GM12875 (cell line): Measurements from ENCODE around the gene IGFBP5.

Experiments
- H3K4me3 ChIP-seq: one replicate; pipeline ENCODE4 v1.5.1; 2011; ENCODE audit warnings: low read depth, low read length, control low read depth
- TF ChIP-seq, protein P1 (sequence below): IDR thresholded peaks from 2 replicates; pipeline ENCODE4 v1.5.1; 2011; ENCODE audit warnings: low read depth, mild to moderate bottlenecking, control low read depth, inconsistent platforms, low read length, moderate library complexity, borderline replicate concordance; ENCODE audit not compliant: insufficient read depth

Gene IGFBP5

DNA sequence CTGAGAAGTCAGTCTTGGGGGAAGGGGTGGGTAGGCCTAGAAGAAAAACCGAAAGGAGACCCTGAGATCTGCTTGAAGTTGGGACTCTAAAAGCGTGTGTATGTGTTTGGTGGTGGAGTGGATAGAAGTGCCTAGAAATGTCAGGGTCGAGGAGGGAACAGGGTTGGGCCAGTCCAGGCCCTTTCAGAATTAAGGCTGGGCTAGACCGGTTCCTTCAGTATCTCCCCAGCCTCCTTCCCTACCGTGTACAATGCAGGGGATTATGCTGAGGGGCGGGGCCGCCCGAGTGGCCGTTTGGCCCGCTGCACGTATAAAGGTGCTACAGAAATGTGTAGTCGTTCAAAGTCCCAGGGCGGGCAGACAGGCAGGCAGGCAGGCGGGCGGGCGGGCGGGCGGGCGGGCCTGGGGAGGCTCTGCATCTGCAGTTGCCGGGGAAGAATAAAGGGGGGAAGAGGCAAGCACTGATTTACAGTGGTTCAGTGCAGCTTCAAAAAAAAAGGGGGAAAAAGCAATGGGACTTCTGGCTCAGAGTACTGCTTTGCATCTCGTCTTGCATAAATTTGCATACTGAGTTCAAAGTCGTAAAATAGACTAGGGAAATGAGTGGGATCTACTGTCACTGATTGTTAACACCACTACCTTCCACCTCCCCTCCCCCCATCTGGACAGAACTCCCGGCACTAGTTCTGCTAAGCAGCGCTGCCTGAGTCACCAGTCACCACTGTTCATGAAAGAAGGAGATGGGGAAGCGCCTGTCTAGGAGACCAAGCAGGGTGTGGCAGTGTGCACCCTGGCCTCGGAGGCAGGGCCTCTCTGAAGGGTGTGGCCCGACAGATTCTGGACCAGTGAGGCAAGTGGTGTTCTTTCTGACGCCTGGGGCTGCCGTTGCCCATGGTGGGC, 58.5 kb downstream of the IGFBP5 start:
- TF ChIP-seq, protein P1, sequence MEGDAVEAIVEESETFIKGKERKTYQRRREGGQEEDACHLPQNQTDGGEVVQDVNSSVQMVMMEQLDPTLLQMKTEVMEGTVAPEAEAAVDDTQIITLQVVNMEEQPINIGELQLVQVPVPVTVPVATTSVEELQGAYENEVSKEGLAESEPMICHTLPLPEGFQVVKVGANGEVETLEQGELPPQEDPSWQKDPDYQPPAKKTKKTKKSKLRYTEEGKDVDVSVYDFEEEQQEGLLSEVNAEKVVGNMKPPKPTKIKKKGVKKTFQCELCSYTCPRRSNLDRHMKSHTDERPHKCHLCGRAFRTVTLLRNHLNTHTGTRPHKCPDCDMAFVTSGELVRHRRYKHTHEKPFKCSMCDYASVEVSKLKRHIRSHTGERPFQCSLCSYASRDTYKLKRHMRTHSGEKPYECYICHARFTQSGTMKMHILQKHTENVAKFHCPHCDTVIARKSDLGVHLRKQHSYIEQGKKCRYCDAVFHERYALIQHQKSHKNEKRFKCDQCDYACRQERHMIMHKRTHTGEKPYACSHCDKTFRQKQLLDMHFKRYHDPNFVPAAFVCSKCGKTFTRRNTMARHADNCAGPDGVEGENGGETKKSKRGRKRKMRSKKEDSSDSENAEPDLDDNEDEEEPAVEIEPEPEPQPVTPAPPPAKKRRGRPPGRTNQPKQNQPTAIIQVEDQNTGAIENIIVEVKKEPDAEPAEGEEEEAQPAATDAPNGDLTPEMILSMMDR: no peak
- H3K4me3 ChIP-seq: no peak overlapping the region

DNA sequence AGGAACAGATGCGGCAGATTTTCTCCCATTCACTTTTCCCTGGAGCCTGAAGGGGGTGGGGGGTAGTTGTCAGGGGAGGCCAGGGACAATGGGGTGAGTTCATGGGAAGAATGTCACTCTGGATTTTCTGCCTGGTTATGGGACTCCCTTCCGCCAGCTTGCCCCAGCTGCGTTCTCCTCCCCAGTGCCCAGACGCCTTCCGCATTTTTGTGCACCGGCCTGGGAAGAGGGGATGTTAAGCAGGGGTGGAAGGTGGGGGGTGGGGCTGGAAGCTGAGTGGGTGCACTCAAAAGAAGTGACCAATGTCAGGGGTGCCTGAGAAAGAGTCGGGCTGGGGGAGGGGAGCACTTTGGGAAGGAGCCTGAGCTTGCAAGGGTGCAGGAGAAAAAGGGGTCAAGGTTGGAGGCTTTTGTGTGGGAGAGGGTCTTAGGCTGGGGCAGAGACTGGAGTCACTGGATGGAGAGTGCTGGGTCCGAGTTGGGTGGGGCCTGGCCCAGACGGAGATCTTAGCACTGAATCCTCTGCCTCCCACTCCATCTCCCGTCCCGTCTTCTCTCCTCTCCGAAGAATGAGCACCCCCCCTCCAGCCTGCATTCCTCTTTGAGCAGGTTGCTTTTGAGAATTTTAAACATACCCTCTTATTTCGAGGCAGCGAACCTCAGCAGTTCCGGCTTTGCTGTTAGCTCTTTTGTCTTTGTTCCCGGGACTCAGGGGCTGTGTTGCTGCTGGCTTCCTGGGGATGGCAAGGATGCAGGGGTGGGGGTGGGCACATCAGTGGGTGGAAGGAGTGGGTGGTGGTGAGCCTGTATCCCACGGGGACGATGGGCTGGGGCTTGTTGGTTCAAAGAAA, 59.4 kb downstream of the IGFBP5 start:
- TF ChIP-seq, protein P1: no peak
- H3K4me3 ChIP-seq: no peak overlapping the region

- H3K4me3 ChIP-seq: no peak overlapping the region
- TF ChIP-seq, protein P1: no peak
These were observed 60.2 kb downstream of the IGFBP5 start for GRCh38 chr2:216635171-216635570.

DNA sequence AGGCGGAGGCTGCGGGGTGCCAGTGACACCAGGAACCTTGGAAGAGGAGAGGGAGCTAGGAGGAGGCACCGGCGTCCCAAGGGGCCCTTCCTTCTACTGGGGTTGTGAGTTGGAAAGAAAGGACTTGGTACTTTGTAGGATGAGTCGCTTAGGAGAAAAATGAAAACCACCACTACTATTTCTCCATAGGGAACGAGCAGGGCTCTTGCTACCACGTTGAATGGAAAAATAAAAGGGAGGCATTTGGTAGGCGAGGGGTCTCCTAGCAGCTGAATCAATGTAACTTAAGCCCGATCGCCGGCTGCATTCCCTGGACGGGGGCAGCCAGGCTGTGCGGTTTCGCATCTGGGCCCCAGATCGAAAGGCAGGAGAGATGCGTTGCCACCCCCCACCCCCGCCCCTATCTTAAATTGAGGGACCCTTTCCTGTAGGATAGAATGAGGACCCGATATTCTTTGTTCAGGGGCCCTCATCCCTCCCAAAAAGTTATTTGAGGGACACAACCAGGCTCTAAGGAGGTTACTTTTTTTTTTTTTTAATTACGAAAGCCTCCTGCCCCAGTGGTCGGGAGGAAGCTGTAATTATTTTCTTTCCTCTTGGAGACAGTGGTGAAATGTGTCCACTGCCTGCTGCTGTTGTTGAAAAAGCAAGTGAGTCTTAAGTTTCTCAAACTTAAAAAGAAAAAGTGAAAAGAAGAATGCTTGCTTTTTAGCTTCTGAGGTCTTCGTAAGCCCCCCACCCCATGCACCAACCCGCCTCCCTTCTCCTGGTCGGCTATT, 60.8 kb downstream of the IGFBP5 start:
- TF ChIP-seq, protein P1: no peak
- no peak overlapping the region for H3K4me3 ChIP-seq

DNA sequence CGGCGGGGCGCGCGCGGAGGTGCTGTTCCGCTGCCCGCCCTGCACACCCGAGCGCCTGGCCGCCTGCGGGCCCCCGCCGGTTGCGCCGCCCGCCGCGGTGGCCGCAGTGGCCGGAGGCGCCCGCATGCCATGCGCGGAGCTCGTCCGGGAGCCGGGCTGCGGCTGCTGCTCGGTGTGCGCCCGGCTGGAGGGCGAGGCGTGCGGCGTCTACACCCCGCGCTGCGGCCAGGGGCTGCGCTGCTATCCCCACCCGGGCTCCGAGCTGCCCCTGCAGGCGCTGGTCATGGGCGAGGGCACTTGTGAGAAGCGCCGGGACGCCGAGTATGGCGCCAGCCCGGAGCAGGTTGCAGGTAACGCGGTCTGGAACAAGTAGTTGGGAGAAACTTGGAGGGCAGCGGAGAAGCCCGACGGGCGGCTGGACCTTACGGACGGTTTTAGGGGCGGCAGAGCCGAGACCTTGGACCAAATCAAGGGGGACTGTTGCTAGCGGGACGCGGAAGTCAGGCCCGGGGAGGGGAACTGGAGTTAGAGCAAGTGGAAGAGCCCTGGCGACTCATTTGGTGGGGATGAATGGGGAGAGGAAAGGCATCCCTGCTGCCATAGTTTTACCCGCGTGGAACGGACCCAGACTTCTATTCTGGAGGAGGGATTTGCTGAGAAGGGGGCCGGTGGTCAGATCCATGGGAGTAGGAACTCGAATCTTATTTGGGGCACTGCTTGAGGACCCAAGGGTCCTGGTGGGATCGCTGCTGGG, 61.6 kb downstream of the IGFBP5 start:
- TF ChIP-seq, protein P1: no peak
- H3K4me3 ChIP-seq: no peak overlapping the region

DNA sequence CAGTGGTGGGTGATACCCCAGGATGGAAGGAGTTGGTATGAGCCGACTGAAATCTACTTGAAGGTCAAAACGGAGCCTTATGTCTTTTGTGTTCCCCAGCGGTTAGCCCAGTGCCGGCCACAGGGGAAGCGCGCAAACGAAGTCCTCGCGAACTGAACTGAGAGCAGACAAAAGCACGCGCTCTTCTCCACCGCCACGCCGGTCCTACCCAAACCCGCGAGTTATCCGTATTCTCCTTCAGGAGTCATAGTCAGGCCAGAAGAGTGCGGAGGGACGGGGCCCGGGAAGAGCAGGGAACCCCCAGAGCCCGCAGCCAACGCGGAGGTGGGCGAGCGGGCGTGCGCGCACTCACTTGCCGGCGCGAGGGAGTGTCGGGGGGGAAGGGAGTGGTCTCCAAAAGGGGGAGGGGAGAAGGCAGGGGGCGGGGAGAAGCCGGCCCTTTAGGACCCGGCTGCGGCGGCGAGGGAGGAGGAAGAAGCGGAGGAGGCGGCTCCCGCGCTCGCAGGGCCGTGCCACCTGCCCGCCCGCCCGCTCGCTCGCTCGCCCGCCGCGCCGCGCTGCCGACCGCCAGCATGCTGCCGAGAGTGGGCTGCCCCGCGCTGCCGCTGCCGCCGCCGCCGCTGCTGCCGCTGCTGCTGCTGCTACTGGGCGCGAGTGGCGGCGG, 62.3 kb downstream of the IGFBP5 start, which contains the start of gene IGFBP2:
TSS of gene IGFBP2 (plus strand) at position 469 of the 664 bp plus-strand sequence. CDS start at position 573, 104 bp downstream.
- no peak within 1 kb of the TSS for H3K4me3 ChIP-seq
- TF ChIP-seq, protein P1: no peak
